DLD1 (cell line): ENCODE measurements around the gene MAP4K3.

ENCODE experiments used
- in situ Hi-C: cut with HindIII; loops from 2 replicates; pipeline ENCODE4 v1.10.0; 2017; ENCODE audit warnings: low sequenced_read_pairs

Gene MAP4K3

DNA sequence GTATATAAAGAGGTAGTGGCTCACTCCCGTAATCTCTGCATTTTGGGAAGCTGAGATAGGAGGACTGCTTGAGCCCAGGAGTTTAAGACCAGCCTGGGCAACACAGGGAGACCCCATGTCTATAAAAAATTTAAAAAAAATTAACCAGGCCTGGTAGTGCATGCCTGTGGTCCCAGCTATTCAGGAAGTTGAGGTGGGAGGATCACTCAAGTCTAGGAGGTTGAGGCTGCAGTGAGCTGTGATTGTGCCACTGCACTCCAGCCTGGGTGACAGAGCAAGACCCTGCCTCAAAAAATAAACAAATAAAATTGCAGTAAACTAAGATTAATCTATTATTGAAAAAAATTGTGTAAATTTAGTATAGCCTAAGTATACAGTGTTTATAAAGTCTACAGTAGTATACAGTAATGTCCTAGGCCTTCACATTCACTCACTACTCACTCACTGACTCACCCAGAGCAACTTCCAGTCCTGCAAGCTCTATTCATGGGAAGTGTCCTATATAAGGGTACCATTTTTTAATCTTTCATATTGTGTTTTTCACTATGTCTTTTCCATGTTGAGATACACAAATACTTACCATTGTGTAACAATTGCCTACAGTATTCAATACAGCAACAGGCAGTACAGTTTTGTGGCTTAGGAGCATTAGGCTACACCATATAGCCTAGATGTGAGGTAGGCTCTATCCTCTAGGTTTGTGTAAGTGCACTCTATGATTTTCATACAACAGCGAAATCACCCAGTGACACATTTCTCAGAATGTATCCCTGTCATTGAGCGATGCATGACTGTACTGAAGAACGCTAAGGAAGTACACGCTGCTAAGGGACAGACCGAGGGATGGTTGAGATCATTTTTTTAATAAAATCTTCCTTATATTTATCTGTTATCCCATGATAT lies 10.4 kb upstream of the MAP4K3 start:
- in situ Hi-C loops = no loop called here

DNA sequence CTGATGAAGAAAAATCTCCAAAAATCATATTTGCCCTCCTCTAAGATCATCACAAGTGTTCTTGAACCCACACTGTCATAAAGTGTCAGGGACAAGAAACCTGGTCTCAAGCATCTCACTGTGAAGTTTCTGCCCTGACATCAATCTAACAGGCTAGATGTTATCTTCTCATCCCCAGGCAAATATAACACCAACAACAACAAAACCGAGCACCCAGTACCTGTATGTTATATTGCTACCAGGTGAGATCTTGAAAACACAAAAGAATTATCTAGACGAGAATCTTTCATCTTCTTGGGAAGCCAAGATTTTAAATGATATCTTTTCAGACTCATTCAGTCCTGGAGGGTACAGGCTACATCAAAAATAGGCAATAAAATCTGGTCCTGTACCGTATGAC lies 8.8 kb upstream of the MAP4K3 start:
- in situ Hi-C loops = no loop called here

DNA sequence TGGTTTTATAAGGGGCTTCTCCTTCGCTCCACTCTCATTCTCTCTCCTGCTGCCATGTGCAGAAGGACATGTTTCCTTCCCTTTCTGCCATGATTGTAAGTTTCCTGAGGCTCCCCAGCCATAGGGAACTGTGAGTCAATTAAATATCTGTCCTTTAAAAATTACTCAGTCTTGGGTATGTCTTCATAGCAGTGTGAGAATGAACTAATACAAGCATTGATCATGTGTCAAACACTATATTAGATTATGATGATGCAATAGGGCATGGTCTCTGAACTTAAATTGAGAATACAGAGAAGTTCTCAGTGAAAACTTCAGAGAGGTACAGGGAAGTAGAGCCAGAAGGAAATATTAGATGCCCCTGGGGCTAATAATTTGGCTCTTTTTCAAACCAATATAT lies 5.9 kb upstream of the MAP4K3 start:
- in situ Hi-C loops = no loop called here

DNA sequence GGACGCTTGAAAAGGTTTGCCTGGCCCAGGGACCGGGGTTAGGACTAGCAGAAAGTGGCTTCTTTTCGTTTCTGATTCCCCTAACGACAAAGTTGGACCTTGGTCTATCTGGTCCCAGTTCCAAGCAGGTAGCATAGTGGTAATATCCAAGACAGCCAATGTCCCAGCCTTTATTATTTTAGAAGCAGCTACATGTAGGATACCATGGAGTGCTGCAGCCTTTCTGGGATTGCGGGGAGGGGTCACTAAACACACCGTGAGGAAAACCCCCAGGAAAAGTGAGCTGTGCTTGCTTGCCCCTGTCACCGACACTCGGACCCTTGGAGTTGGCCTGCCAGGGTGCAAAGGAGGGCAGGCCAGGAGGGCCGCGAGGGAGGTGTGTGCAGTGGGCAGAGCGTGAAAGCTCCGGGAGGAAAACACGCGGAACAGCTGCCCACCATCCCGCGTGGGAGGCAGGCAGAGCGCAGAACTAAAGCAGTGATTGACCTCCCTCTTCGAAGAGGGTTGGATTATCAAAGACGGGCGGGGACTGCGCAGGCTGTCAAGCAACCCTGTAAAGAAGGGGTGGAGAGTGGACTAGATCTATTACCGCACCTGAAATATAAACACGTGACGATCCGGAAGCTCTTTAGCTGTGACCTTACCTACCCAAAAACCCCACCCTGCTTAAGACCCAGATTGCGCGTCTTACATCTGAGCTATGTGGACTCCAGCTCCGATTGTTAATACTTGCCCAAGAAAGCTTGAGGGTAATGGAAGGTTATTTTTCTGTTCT lies 624 bp upstream of the MAP4K3 start:
- in situ Hi-C loops = no loop called here

DNA sequence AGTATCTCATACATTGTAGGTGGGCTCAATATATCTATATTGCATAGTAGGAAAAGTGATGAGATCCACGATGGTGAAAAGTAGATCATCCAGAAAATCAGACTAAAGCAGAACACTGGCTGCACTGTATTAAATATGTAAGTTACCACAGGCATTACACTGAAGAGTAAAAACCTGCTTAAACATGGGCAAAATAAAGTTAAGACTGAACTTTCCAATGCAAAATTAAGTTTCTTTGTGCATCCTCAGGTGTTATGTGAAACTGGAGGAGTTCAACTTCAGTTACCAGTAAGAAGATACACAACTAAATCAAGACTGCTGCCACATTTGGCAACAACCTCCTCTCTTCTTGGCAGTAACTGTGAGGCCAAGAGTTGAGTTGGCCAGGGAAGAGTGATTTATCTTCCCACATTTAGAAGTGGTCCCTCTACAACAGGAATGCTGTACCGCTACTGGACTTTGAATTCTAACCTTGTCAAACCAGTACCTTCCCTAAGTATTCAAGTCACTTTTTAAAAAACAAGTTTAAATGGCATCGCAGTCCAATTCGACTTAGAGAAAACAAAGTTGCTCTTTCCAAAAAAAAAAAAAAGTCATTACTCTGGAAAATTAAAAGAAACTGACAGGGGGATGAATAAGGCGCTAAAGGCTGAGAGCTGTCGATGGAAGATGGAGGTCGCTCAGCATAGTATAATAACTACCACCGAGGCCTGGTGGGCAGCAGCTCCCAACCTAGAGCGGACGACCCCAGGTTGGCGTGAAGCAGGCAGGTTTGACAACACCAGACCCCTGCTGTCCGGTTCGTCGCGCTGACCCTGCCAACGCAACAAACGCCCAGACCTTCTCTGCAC lies 1.1 kb downstream of the MAP4K3 start:
- in situ Hi-C loops = no loop called here

DNA sequence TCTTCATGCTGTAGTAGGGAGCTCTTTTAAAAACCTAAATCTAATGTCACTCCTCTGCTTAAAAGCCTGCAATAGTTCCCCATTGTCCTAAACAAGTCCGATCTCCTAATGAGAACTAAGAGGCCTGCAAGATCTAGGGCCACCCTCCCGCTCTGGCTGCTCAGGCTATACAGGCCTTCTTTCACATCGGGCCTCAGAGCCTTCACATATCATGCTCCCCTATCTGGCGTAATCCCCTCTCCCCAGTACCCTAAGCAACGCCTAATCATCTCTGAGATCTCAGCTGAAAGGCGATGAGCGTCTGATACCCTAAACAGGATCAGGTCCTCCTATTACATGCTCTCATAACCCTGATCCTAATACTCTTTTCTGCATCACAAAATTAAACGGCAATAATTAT lies 1.9 kb downstream of the MAP4K3 start:
- in situ Hi-C loops = no loop called here

DNA sequence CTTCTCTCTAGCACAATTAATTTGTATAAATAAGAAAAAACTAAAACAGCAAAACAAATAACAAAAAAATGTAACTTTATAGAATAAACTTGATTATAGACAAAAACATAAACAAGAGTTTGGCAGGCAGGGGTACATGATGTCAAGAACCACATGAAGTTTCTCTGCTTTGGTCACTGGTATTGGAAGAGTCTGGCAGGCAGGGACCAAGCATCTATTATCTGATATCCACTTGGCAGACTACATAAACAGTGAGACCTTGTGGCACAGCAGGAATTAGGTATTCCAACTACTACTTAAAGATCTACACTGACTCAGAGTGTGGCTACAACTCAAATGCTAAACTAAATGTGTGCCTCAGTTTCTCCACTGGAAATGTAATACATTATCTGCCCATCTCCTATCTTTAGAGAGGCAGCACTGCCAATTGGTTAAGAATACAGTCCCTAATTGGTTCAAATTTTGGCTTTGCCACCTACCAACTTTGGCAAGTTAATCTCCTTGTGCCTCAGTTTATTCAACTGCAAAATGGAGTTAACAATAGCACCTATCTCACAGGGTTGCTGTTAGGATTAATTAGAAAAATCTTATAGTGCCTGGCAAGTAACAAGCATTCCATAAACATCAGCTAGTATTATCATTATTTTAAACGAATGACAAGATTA lies 2.7 kb downstream of the MAP4K3 start:
- in situ Hi-C loops = no loop called here

DNA sequence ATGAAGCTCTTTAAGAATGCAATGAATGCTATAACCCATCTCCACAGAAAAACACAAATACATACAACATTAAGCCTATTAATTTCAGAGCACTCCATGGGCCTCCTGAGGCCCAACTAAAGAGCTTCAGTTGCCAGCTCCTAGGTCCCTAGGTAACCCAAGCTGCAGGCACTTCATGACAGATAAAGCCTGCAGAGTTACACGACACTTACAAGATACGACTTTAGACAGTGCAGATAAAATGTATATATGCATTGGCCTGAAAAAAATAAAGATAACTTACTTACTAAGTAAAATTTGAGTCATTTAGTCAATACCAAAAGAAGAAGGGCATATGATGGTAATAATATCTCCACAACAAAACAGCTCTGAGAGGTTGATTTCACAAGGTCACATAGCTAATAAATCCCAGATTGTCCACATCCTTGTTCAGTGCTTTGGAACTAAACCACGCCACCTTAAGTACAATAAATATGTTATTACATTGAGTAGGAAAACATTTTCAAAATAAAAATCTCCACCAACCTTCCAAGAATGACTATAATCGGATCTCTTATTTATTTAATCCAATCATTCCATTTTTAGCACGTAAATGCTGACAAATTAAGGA lies 3.4 kb downstream of the MAP4K3 start:
- in situ Hi-C loops = no loop called here

DNA sequence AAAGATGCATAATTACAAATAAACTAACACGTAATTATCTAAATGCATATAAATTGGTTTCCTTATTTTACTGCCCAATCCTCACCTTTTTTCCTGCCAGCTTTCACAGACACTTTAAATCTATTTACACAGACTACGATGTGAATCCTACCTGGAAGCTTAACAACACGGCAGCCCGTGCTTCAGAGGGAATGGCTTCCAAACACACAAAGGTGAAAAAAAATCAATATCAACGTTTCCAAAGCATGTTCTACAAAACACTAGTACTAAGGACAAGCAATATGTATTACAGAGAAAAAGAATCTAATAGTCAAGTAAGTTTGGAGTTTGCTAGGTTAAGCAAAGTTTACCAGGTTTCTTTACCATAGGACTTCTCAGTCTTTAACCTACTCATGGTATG lies 4.4 kb downstream of the MAP4K3 start:
- in situ Hi-C loops = no loop called here

DNA sequence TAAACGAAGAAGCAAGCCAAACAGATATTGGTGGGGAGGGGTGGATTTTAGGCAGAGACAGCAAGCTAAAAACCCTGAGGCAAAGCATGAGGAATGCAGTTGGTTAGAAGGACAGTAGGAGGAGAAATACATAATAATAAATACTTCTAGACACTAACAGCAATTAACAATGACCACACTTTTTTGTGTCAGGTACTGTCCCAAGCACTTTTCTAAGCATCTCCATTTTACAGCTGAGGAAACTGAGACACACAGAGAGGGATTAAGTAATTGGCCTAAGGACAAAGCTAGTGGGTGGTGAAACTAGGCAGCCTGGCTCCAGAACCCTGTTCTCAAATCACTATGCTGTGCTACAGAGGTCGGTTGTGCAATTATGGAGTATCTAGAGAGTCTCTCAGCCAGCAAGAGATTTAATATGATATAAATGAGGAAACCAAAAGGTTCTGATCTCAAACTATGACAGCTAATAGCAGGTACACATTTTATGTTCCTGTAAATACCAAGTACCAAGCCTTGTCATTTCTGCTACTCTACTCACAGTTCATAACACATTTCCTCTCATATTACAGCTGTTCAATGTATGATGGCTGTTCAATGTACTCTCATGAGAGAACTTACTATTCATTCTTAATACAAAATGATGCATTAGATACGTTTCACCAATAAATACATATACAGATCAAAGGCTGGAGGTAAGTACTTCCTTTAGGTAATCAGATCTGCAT lies 5.3 kb downstream of the MAP4K3 start:
- in situ Hi-C loops = no loop called here

DNA sequence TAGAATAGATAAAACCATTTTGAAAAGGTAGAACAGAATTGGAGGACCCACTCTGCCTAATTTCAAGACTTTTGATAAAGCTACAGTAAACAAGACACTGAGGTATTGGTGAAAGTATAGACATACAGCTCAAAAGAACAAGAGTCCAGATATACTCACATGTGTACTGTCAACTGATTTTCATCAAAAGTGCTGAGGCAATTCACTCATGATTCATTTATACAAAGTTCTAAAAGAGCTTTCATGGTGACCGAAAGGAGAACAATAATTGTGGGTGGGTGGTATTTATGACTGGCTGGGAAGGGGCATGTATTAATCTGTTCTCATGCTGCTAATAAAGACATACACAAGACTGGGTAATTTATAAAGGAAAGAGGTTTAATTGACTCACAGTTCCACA lies 7.3 kb downstream of the MAP4K3 start:
- in situ Hi-C loops = no loop called here

DNA sequence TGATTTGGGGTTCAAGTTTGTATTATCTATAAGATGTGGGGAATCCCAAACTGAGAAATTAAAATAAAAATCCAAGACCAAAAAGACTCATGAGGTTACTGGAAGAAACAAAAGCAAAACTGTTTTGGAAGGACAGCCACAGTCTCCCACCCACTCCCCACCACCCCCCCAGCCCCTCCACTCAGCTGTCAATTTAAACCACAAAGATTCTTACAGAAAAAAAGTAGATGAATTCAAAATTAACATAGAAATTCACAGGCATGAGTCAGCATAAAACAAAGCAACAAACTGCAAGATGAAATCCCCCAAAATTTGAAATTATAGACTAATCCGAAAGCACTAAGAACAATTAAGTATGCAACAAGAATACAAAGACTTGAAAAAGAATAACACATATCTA lies 12.1 kb downstream of the MAP4K3 start:
- in situ Hi-C loops = no loop called here

DNA sequence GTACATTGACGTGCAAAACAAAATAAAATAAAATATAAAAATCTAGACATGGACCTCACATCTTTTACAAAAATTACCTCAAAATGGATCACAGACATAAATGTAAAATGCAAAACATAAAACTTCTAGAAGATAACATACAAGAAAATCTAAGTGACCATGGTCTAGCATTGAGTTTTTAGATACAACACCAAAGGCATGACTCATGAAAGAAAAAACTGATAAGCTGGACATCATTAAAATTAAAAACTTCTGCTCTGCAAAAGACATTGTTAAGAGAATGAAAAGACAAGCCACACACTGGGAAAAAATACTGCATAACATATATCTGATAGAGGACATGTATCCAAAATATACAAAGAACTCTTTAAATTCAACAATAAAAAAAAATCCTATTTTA lies 14.4 kb downstream of the MAP4K3 start:
- in situ Hi-C loops = no loop called here

DNA sequence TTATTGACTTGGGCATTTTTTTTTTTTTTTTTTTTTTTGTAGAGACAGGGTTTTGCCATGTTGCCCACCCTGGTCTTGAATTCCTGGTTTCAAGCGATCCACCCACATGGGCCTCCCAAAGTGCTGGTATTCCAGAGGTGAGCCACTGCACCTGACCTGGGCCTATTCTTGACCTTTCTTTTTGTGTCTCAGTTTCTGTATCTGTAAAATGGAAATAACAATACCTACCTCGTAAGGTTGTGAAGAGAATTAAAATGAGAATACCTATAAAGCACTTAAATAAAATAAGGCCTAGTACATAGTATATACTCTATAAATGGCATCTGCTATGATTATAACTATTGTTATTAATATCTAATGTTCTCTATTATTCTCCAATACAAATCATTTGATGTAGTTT lies 15.7 kb downstream of the MAP4K3 start:
- in situ Hi-C loops = no loop called here

DNA sequence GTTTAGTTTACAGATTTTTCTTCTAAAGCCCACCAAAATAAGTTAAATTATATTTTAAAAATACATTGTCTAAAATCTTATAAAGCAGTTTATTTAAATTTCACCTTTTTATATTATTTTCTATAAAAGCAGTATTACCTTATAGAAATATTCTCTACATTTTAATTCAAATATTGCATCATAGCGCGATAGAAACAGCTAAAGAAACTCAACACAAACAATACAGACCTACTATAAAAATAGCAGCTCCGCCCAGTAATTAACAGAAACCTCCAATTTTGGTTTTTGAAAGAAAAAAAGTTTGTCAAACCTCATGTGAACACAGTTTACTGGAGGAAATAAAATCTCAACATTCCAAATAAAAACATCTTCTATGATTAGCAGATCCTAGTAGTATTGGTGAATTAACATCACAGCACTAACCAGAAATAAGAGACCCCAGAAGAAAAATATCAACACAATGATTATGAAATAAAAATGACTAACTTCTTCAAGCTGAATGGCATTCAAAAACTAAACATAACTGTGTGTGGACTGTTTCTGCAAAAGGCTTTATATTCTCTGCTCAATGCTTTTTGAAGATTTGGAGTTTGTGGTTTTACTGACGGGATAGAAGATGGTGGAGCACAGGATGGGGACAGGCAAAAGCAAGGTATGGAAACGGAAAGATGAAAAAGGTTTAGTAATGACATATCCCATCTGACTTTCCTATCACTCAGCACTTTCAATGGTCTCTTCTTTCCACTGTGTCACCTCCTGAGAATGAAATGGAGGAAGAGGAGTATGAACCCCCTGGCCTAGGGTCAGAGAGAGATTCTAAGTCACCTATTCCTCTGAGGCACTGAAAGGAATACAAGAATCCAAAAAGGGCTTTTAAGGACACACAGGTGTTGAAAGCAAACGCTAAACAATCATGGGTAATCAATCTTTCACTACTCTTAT lies 17.5 kb downstream of the MAP4K3 start:
- in situ Hi-C loops = no loop called here

DNA sequence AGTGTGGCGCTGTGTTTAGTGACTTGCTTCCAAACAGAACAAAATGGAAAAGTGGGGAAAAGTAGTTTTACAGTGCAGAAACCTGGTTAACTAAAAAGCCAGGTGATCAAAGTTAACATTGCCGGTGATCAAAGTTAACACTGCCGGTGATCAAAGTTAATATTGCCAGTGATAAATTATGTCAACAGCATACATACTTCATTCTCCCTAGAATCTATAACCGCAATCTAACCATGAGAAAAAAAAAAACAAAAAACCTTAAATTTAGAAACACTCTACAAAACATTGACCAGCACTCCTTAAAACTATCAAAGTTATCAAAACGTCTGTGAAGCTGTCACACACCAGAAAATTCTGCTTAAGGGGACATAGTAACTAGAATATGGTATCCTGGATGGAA lies 18.6 kb downstream of the MAP4K3 start:
- in situ Hi-C loops = no loop called here

DNA sequence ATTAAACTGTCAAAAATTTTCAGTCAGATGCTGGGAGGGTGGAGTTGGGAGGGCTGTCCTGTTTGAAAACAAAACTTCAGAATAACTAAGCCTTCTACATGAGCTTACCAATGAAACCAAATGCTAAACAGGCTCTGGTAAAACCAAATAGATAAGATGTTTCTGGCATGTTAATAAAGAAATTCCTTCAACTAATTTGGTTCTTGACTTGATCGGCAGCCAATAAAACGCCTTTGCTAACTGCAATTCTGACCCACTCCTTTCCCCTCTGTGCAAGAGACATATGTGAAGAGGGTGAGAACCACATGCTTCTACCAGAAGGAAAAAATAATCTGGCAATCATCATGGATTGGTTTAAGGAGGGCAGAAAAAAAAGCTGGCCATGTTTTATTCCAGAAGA lies 20.9 kb downstream of the MAP4K3 start:
- in situ Hi-C loops = no loop called here

DNA sequence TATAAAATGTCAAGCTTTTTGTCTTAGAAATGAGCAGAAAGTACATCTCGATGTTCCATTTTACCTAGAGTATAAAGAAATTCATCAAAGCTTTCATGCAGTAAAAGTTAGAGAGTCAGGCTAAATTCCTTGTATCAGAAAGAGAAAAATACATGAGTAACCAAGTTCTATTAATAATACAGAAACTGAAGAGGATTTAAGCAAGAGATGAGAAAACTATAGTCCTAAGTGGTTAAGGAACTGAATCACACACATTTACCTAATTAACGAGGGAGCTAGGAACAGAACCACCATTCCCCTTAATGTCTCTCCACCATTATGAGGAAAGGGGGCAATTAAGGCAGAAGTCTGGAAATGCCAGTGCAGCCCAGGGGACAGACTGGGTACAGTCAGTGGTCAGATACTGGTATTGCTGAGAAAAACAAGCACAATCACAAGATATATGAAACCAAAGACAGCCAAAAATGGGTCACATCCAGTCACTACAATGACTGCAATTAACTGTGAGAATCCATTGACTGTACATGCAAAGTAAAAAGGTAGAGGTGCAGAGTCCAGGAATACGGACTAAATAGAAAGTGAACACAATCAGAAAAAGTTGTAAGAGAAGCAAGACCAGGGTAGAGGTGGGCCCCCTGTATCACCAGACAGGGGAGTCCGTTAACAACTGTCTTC lies 23.9 kb downstream of the MAP4K3 start:
- in situ Hi-C loops = no loop called here
